LNCaP clone FGC (cell line): ENCODE data around the gene PAF1.

Experiments
- DNase-seq: peaks from one replicate; pipeline ENCODE4 v3.0.0-alpha.2; 2011; ENCODE audit warnings: low read depth
- H3K4me3 ChIP-seq: 2 replicates; pipeline ENCODE4 v1.5.1; 2011; ENCODE audit warnings: mild to moderate bottlenecking, low read depth, low read length, control low read depth
- CTCF ChIP-seq: IDR thresholded peaks from 2 replicates; pipeline ENCODE4 v1.5.1; 2012; ENCODE audit warnings: mild to moderate bottlenecking; ENCODE audit not compliant: control insufficient read depth, insufficient read depth; ENCODE audit errors: extremely low read depth

PAF1 gene

DNA sequence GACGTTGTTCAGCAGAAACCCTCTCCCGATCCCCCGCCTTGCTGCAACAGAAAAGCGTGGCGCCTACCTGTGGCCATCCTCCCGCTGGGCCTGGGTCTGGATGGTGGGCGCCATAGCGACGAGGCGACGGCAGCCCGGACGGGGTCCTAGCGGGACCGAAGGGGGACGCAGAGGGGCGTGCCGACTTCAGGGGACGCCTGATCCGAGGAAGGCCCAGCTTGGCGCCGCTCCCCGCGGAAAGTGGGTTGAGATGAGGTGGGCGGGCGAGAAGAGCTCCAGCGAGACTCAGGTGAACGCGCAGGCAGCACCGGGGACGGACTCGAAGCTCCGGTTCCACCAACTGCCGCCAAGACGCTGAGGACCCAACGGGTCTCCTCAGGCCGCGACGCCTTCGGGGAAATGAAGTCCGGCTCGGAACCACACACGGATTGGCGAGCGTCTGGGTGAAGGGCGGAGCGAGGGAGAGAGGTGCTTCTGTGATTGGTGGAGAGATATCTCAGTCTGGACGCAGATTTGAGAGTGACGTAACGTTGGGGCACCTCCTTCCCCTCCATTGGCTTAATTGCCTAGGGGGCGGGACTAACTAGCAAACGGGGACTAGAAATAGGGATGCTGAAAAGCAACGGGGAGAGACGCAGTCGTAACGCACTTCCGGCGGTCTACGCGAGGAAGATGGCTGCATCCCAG is at the start of gene PAF1, which contains the start of gene MED29:
PAF1 (minus strand) TSS at position 356 of the 687 bp plus-strand sequence; CDS start at position 114, 242 bp downstream.
MED29 (plus strand) TSS at position 628 of the 687 bp plus-strand sequence; CDS start at position 673, 45 bp downstream.
- 0 out of 2 replicates have a peak, but pooled peaks have one; percentile 19 for TF ChIP-seq CTCF
- peak; percentile 99 for DNase-seq
- peak within 1 kb of the TSS; percentile 98 for H3K4me3 ChIP-seq

GRCh38 chr19:39438270-39438934 is 47.5 kb upstream of the PAF1 start:
- no peak overlapping the region for H3K4me3 ChIP-seq
- DNase-seq = no peak
- TF ChIP-seq CTCF = no peak

- DNase-seq = no peak
- no peak for TF ChIP-seq CTCF
- peak overlapping the region; percentile 89 for H3K4me3 ChIP-seq
These were observed 45.4 kb upstream of the PAF1 start for GRCh38 chr19:39436350-39436716.

DNA sequence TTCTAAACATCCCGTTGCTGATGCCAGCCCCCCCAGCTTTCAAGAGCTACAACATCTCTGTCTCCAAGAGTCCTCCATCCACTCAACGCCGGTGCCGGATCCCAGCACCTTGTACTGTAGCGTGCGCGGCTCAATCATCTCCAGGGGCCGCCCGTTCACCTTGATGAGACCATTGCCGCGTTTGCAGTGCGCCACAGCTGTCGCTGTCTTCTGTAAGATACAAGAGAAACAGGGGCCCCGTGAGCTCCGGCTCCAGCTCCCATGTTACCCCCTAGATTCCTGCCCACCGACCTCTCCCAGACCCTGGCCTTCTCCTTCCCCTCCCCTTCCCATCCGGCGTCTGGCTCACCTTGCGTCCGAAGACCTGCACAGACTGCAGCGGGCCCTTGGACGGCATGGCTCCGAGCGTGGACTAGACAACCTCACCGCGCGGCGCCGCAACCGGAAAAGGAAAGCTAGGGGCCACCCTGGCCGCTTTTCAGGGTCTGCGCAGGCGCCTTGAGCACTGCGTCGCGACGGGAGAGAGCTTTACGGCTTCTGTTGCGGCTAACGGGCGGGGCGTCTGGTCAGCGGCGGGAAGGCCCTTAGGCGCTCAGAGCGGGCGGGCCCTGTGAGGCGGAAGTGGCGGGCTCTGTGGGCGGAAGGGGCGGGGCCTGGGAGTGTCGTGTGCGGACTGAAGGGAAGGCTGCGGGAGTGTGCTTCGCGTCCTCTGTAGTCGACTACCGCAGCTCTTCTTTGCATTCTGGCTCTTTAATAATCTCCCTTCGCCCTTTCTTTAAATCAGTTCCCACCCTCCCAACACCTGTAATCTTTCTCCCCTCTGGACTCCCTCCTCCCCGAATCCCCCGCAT is 44.8 kb upstream of the PAF1 start, which contains the start of gene RPS16:
RPS16 (minus strand) TSS at position 451 of the 851 bp plus-strand sequence; CDS start at position 397, 54 bp downstream.
- peak within 1 kb of the TSS; percentile 89 for H3K4me3 ChIP-seq
- DNase-seq = peak; percentile 89
- TF ChIP-seq CTCF = no peak

DNA sequence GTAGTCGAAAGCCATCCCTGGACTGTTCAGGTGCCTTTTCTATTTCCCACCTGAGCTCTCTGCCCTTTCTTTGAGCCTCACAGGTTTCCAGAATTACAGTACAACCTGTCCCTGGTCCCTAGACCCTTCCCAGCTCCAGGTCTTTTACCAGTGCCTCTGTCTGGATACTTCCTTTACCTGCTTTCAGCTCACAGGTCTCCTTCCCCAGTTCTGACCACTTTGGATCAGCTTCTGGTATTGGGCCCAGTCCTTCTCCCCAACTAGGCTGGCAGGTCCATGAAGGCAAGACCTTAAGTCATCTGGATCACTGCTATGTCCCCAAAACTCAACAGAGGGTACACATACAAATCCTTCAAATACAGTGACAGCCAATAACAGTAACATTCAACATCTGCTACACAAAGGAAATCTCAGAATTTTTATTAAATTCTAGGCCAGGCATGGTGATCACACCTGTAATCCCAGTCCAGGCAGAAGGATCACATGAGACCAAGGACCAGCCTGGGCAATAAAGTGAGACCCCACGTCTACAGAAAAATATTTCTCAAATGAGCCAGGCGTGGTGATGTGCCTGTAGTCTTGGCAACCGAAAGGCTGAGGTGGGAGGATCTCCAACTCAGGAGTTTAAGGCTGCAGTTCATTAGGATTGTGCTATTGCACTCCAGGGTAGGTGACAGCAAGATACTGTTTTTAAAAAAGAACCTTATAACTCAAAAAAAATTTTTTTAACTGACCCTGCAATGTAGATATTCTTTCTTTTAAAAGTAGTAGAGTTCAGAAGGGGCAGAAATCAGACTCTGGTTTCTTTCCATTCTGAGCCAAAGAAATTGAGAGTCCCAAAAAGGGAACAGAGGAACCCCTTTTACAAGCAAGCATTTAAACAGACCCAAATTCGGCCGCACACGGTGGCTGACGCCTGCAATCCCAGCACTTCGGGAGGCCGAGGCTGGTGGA is 43.5 kb upstream of the PAF1 start:
- TF ChIP-seq CTCF = no peak
- peak overlapping the region; percentile 89 for H3K4me3 ChIP-seq
- DNase-seq = no peak
